Transverse colon (tissue), 3 donors: ENCODE results near the gene WNT9A.

Experiments
- CTCF ChIP-seq, 5 experiments: fragments of 200-600 bp in 3 of 5; fragments of 450-650 bp in 2 of 5; sonication (generic) in 3 of 5; IDR thresholded peaks; 1 replicate in 2 of 5; 2 replicates in 3 of 5; pipeline ENCODE4 v1.5.1; 2016 to 2017; ENCODE audit warnings: antibody characterized with exemption in 5 of 5, inconsistent platforms in 3 of 5, mild to moderate bottlenecking in 2 of 5, moderate library complexity in 1 of 5
- POLR2A ChIP-seq: fragments of 450-650 bp; IDR thresholded peaks from one replicate; pipeline ENCODE4 v1.6.1; 2016; ENCODE audit warnings: antibody characterized with exemption, mild to moderate bottlenecking, moderate library complexity

DNA sequence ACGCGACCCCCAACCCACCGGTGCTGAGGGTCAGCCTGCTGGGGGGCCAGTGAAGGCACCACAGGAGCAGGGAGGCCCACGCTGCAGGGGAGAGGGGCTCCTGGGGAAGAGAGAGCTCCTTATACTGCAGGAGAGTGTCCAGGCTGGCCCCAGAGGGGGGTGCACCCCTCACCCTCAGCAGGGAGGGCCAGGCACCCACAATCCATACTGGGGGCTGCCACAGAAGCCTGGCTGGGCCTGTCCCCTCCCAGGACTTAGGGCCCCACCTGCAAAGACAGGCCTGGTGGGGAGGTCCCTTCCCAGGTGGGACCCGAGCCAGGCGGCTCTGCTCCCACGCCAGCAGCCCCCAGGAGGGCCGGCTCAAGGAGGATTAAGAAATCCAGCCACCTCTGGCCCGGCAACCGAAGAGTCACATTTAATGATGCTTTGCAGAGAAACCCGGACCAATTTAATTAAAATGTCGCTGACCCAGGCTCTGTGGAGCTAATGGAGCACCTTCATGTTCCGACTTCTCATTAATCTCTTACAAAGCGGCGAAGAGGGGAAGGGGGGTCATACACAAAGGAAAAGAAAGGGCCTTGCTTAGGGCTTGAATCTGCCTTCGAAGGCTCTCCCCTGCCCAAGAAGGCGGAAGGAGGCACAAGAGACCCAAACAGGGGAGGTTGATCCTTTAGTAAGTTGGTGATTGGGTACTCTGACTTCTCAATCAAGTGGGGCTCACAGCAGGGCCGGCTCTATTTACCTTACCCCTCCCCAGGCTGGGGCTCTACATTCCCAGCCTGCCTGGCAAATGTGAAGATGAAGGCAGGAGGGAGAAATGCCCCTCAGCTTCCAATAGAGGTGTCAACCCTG, 25.0 kb downstream of the WNT9A start:
- no peak for TF ChIP-seq CTCF (IDR thresholded peaks at IDR 0.05)
- TF ChIP-seq POLR2A: no peak
